ENCODE data around the gene AMOTL2. TPM values are rescaled to one million over a fixed set of nuclear protein-coding genes. Genes with fewer than 3 reads are reported as not detected.

AMOTL2 gene
- total RNA-seq, 1 experiment from 2014 or later, result 76.9 TPM

- TF ChIP-seq ZNF281 (CRISPR knock-in tag; IDR thresholded peaks at IDR 0.05) (0 out of 2 replicates have a peak, but pooled peaks have one; percentile 48), E2F4 (CRISPR knock-in tag; IDR thresholded peaks at IDR 0.05; ENCODE audit: borderline replicate concordance, low read depth) (no peak), TP53 (CRISPR knock-in tag; IDR thresholded peaks at IDR 0.05) (no peak), ATF1 (CRISPR knock-in tag; IDR thresholded peaks at IDR 0.05) (no peak)
These were observed 58.8 kb downstream of the AMOTL2 start (continued) for GRCh38 chr3:134315286-134316106.

GRCh38 chr3:134314588-134315285 lies 59.5 kb downstream of the AMOTL2 start:
- Mint-ChIP-seq H3K4me3 (peak overlapping the region; percentile 16), H3K36me3 (no peaks in the 10 kb centered on the region), H3K9me3 (no peaks in the 10 kb centered on the region), H3K27me3 (ENCODE audit: low read depth) (peaks cover 20% of the 10 kb centered on the region), H3K27ac (no peak overlapping the region), H3K4me1 (peaks cover 33% of the 10 kb centered on the region)
- no peak for ATAC-seq
- ChIA-PET POLR2A (interaction anchor here (1.0 to 4.2 kb wide), 5 partner anchors 11 to 60 kb away, joined by 3 to 53 read pairs (median 13); partner anchors contain the start of gene AMOTL2), CTCF (interaction anchor here (1.4 to 9.1 kb wide), 7 partner anchors 49 to 159 kb away, joined by 4 to 175 read pairs (median 11); partner anchors contain the start of gene AMOTL2)
- TF ChIP-seq KAT7 (CRISPR knock-in tag; IDR thresholded peaks at IDR 0.05; ENCODE audit: borderline replicate concordance) (no peak), OVOL2 (CRISPR knock-in tag; IDR thresholded peaks at IDR 0.05; ENCODE audit: borderline replicate concordance) (no peak), ZNF425 (CRISPR knock-in tag; conservative IDR thresholded peaks at IDR 0.05) (no peak), PREB (CRISPR knock-in tag; IDR thresholded peaks at IDR 0.05; ENCODE audit: borderline replicate concordance) (no peak), ZNF671 (CRISPR knock-in tag; IDR thresholded peaks at IDR 0.05) (no peak), MXD4 (CRISPR knock-in tag; IDR thresholded peaks at IDR 0.05; ENCODE audit: borderline replicate concordance) (no peak), ZNF416 (CRISPR knock-in tag; IDR thresholded peaks at IDR 0.05) (no peak), ZNF512 (CRISPR knock-in tag; IDR thresholded peaks at IDR 0.05; ENCODE audit: borderline replicate concordance) (no peak), ZNF317 (CRISPR knock-in tag; IDR thresholded peaks at IDR 0.05; ENCODE audit: borderline replicate concordance, low read depth) (no peak)
- DNase-seq (ENCODE audit: low spot score), result no peak

All from WTC11 (cell line).